ENCODE measurements around the gene SPATA13. TPM values are rescaled to one million over a fixed set of nuclear protein-coding genes. Genes with fewer than 3 reads are reported as not detected.

SPATA13 gene
- total RNA-seq, 4 donors from 2014 or later, result 8.1 to 17.0 (median 10.7) TPM

DNA sequence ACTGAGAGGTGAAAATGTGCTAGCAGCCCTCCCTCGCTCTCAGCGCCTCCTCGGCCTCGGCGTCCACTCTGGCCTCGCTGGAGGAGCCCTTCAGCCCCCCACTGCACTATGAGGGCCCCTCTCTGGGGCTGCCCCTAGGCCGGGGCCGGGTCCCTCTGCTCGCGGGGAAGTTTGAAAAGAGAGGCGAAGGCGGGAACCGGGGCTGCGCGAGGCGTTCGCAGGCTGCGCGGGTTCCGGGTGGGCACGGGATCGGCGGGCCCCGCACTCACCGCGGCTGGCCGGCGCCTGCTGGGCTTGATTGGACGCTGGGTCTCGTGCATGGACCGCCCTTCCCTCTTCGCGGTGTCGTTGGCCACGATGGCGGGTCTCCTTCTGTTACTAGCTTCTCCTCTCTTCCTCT lies 178.2 kb downstream of the SPATA13 start:
- TF ChIP-seq, protein P1, sequence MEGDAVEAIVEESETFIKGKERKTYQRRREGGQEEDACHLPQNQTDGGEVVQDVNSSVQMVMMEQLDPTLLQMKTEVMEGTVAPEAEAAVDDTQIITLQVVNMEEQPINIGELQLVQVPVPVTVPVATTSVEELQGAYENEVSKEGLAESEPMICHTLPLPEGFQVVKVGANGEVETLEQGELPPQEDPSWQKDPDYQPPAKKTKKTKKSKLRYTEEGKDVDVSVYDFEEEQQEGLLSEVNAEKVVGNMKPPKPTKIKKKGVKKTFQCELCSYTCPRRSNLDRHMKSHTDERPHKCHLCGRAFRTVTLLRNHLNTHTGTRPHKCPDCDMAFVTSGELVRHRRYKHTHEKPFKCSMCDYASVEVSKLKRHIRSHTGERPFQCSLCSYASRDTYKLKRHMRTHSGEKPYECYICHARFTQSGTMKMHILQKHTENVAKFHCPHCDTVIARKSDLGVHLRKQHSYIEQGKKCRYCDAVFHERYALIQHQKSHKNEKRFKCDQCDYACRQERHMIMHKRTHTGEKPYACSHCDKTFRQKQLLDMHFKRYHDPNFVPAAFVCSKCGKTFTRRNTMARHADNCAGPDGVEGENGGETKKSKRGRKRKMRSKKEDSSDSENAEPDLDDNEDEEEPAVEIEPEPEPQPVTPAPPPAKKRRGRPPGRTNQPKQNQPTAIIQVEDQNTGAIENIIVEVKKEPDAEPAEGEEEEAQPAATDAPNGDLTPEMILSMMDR (IDR thresholded peaks at IDR 0.05; ENCODE audit: low read depth), result no peak

DNA sequence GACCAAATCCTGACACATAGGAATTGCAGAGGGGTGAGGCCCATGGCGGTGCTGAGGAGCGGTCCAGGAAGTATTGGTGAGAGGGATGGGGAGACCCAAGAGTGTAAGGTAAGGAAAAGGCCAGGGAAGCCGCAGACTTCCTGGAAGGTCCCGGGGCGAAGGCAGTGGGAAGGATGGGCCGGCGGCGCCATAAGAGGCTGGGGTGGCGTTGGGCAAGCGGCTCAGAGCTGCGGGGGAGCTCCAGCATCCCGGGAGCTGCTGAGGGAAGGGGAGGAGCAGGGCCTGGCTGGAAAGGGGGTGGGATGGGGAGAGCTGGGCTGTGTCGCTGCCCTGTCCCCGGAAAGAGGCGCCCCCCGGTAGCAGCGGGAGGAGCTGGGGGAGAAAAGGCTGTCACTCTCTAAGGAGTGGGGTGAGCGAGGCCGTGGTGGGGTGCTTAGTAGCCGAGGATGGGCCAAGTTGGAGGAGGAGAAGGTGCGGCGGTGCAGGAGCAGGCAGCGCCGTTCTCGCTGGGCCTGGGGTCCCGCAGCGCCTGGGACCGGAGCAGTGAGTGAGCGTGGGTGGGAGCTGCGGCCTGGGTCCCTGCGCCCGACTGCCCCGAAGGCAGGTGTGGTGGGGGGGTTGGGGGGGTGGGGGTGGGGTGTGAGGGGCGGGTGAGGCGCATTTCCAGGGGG lies 179.6 kb downstream of the SPATA13 start:
- TF ChIP-seq, protein P1 (IDR thresholded peaks at IDR 0.05; ENCODE audit: low read depth), result no peak

DNA sequence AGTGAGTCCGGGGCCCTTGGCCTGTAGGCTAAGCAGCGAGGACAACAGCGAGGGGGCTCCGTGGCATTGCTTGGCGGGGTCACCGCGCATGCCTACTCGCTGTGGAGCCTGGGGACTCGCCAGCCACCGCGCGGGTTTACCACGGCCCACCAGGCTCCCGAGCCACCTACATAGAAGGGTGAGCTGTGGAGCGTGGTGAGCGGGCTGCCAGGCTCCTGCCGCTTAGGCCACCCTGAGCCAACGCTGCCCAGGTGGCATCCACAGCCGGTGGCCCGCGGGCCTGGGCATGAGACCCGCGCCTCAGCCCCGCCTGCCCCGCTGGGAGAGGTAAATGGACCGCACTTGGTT lies 180.1 kb downstream of the SPATA13 start:
- TF ChIP-seq, protein P1 (IDR thresholded peaks at IDR 0.05; ENCODE audit: low read depth), result no peak

GRCh38 chr13:24341439-24341838 lies 180.9 kb downstream of the SPATA13 start:
- TF ChIP-seq, protein P1 (IDR thresholded peaks at IDR 0.05; ENCODE audit: low read depth), result no peak

GRCh38 chr13:24348385-24348784 lies 187.9 kb downstream of the SPATA13 start:
- TF ChIP-seq, protein P1 (IDR thresholded peaks at IDR 0.05; ENCODE audit: low read depth), result no peak

GRCh38 chr13:24348797-24349515 lies 188.4 kb downstream of the SPATA13 start:
- TF ChIP-seq, protein P1 (IDR thresholded peaks at IDR 0.05; ENCODE audit: low read depth), result no peak

DNA sequence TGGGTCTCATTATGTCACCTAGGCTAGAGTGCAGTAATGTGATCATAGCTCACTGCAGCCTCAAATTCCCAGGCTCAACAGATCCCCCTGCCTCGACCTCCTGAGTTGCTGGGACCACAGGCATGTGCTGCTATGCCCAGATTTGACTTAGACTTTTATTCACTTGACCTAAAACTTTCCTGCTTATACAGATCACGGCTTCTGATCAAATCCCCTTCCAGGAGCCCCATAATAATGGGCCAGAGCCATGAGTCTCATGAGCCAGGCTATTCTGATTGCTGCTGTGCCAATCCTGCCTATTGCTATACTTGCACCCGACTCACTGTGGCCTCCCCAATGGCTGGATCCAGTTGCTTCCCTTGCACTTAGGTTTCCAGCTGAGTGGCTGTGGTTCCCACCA lies 190.9 kb downstream of the SPATA13 start:
- TF ChIP-seq, protein P1 (IDR thresholded peaks at IDR 0.05; ENCODE audit: low read depth), result no peak
